ENCODE results near the gene CDK3.

DNA sequence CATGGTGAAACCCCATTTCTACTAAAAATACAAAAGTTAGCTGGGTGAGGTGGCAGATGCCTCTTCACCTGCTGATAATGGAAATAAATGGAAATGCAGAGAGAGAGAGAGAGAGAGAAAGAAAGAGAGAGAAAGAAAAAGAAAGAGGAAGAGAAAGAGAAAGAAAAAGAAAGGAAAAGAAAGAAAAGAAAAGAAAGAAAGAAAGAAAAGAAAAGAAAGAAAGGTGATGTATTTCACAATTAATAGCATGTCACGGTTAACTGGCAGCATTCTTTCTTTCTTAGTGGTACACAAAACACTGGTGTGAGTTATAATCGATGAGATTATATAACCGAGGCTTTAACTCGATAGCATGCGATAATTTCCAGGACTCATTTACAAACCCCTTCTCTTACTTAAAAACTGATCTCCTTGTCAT is 24.9 kb upstream of the CDK3 start:
- no peak for TF ChIP-seq RAD21 (IDR thresholded peaks at IDR 0.05; ENCODE audit: low read depth)
- TF ChIP-seq, protein P1, sequence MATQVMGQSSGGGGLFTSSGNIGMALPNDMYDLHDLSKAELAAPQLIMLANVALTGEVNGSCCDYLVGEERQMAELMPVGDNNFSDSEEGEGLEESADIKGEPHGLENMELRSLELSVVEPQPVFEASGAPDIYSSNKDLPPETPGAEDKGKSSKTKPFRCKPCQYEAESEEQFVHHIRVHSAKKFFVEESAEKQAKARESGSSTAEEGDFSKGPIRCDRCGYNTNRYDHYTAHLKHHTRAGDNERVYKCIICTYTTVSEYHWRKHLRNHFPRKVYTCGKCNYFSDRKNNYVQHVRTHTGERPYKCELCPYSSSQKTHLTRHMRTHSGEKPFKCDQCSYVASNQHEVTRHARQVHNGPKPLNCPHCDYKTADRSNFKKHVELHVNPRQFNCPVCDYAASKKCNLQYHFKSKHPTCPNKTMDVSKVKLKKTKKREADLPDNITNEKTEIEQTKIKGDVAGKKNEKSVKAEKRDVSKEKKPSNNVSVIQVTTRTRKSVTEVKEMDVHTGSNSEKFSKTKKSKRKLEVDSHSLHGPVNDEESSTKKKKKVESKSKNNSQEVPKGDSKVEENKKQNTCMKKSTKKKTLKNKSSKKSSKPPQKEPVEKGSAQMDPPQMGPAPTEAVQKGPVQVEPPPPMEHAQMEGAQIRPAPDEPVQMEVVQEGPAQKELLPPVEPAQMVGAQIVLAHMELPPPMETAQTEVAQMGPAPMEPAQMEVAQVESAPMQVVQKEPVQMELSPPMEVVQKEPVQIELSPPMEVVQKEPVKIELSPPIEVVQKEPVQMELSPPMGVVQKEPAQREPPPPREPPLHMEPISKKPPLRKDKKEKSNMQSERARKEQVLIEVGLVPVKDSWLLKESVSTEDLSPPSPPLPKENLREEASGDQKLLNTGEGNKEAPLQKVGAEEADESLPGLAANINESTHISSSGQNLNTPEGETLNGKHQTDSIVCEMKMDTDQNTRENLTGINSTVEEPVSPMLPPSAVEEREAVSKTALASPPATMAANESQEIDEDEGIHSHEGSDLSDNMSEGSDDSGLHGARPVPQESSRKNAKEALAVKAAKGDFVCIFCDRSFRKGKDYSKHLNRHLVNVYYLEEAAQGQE (IDR thresholded peaks at IDR 0.05; ENCODE audit: low read depth), result no peak
- no peak for TF ChIP-seq CREB1 (IDR thresholded peaks at IDR 0.05; ENCODE audit: low read depth)

Data from Ishikawa (cell line).